SK-N-MC (cell line): ENCODE results near the gene MFSD12.

Experiments
- EZH2 ChIP-seq: fragments of 200-600 bp; sonication (generic); IDR thresholded peaks from one replicate; pipeline ENCODE4 v1.6.1; 2017; ENCODE audit warnings: antibody characterized with exemption
- FOXP2 ChIP-seq: optimal IDR thresholded peaks from 2 replicates; pipeline ENCODE3; 2011; ENCODE audit warnings: mild to moderate bottlenecking, moderate library complexity; ENCODE audit not compliant: insufficient read depth; ENCODE audit errors: extremely low read length, control extremely low read depth
- POLR2AphosphoS5 ChIP-seq: IDR thresholded peaks from 2 replicates; pipeline ENCODE4 v1.6.1; 2012; ENCODE audit warnings: mild to moderate bottlenecking, low read depth, low read length, borderline replicate concordance

DNA sequence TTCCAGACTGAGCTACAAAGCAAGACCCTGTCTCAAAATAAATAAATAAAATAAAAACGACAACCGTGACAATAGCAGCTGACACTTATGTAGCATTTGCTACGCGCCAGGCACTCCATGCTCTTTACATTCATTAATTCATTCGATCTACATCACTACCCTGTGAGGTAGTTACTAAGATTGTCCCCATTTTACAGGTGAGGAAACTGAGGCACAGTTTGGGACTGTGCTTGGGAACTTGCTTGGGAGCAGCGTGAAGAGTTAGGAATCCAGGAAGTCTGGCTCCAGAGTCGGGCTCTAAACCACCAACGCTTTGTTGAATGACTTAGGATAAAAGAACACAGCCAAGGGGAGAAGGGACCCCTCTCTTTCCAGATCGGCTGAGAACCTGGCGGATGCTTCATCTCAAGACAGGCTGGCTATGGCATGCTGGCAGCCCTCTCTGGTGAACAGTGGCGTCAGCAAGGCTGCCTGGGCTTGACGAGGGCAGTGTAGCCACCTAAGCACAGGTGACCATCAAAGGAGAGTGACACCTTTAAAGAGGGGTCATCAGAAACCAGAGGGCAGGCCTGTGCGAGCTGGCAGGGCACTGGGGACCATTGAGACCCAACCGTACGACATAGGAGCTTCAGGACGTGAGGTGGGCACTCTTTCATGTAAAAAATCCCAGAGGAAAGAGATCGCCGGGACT lies 57.5 kb downstream of the MFSD12 start:
- no peak for TF ChIP-seq POLR2AphosphoS5
- TF ChIP-seq EZH2 = no peak
- TF ChIP-seq FOXP2 = no peak
